Left cardiac atrium (tissue), 4 donors: Measurements from ENCODE around the gene PPP1R14B. TPM values are rescaled to one million over a fixed set of nuclear protein-coding genes. Genes with fewer than 3 reads are reported as not detected.

ENCODE experiments used
- ATAC-seq, 2 donors: fragments of 200-7000 bp; cut with Tn5 transposase; one replicate each; pipeline ENCODE4 v1.9.1; 2020; ENCODE audit warnings: mild to moderate bottlenecking in 2 of 2, moderate library complexity in 2 of 2
- DNase-seq: peaks from one replicate; pipeline ENCODE4 v3.0.0-alpha.2; 2020
- intact Hi-C, 2 donors: fragments of 100-400 bp; cut with DNase I; formaldehyde crosslinking; loops; one replicate each; pipeline versions ENCODE4 v1.14.1 to v1.15.1; 2022 to 2023
- total RNA-seq, 2 donors: library from RNA; stranded (reverse); fragmentation: NEBNext Ultra II Directional; extraction: Animal tissue kit (Norgen Biotek cat#: 25700); gene quantifications; one replicate each; pipeline ENCODE4 v1.2.1, GENCODE V29; 2021
- donor health status: DM: no; HTN: yes; CAD: no.
- donor health status: DM: no; HTN: yes; CAD: no; lungs with severe emphysema.
- donor health status: DM: yes; HTN: yes; CAD: no.
- donor health status: Dilated cardiomyopathy.

PPP1R14B gene
- total RNA-seq, 2 donors from 2014 or later = 122 to 135 TPM

- peak; percentile 45 to 54 for ATAC-seq
- intact Hi-C loops = loop anchor here in 1 of 2 donors (10.0 kb wide), 1 partner anchor 98 kb away; the partner anchor contains the start of genes CATSPERZ and ESRRA
- DNase-seq = peak; percentile 81
Observed at GRCh38 chr11:64206457-64207255, 40.1 kb downstream of the PPP1R14B start, which contains the start of gene FERMT3. Gene FERMT3, plus strand, starts transcription at chr11:64206721. Its CDS starts 644 bp downstream, at chr11:64207365.

GRCh38 chr11:64204464-64204989 is 42.2 kb downstream of the PPP1R14B start:
- ATAC-seq = peak; percentile 41 to 70
- peak; percentile 89 for DNase-seq
- intact Hi-C loops = loop anchor here (5.0 to 10.0 kb wide), 2 partner anchors 98 to 100 kb away; partner anchors contain the start of genes CATSPERZ (in 2 of the 2) and ESRRA (in 1 of the 2)

GRCh38 chr11:64204080-64204440 is 42.7 kb downstream of the PPP1R14B start:
- ATAC-seq = no peak
- intact Hi-C loops = loop anchor here (5.0 to 10.0 kb wide), 2 partner anchors 98 to 101 kb away; partner anchors contain the start of genes CATSPERZ (in 2 of the 2) and ESRRA (in 1 of the 2)

GRCh38 chr11:64203421-64204079 is 43.2 kb downstream of the PPP1R14B start:
- no peak for DNase-seq

More at GRCh38 chr11:64204080-64204440, 42.7 kb downstream of the PPP1R14B start:
- DNase-seq = no peak

GRCh38 chr11:64202992-64203391 is 43.8 kb downstream of the PPP1R14B start:
- no peak for ATAC-seq
- intact Hi-C loops = loop anchor here (5.0 to 10.0 kb wide), 2 partner anchors 99 to 102 kb away; partner anchors contain the start of genes CATSPERZ (in 2 of the 2) and ESRRA (in 1 of the 2)
- DNase-seq = no peak

More at GRCh38 chr11:64203421-64204079, 43.2 kb downstream of the PPP1R14B start:
- intact Hi-C loops = loop anchor here (5.0 to 10.0 kb wide), 2 partner anchors 99 to 101 kb away; partner anchors contain the start of genes CATSPERZ (in 2 of the 2) and ESRRA (in 1 of the 2)
- ATAC-seq = no peak

- intact Hi-C loops = loop anchor here (5.0 to 10.0 kb wide), 2 partner anchors 101 to 103 kb away; partner anchors contain the start of genes CATSPERZ (in 2 of the 2) and ESRRA (in 1 of the 2)
- DNase-seq = no peak
- no peak for ATAC-seq
Observed at GRCh38 chr11:64201543-64201942, 45.2 kb downstream of the PPP1R14B start.

- DNase-seq (no peak), ATAC-seq (no peak)
- intact Hi-C loops = no loop called here
Observed at GRCh38 chr11:64198511-64198910, 48.2 kb downstream of the PPP1R14B start.

- no peak for ATAC-seq
- DNase-seq = no peak
Observed at GRCh38 chr11:64196626-64197025, 50.1 kb downstream of the PPP1R14B start.

More at GRCh38 chr11:64196626-64197025, 50.1 kb downstream of the PPP1R14B start:
- intact Hi-C loops = no loop called here

Other genes starting within 250 kb of the PPP1R14B start
- gene FLRT1, start 211.0 kb downstream of the PPP1R14B start, total RNA-seq = 1 to 10 TPM; 1.3 to 1.6 TPM
- gene MACROD1, start 80.8 kb downstream of the PPP1R14B start, total RNA-seq = 10 to 100 TPM; 37.9 to 48.0 TPM
- 100 to 1,000 TPM; 102 to 125 TPM for gene STIP1, start 60.8 kb downstream of the PPP1R14B start, total RNA-seq
- 10 to 100 TPM; 23.8 to 25.8 TPM for gene FERMT3, start 40.2 kb downstream of the PPP1R14B start, total RNA-seq
- gene TRPT1, start 20.8 kb downstream of the PPP1R14B start, total RNA-seq = 10 to 100 TPM; 59.6 to 61.2 TPM
- gene NUDT22, start 20.7 kb downstream of the PPP1R14B start, total RNA-seq = 10 to 100 TPM; 58.8 to 82.0 TPM
- 10 to 100 TPM; 49.2 to 49.3 TPM for gene DNAJC4, start 16.4 kb downstream of the PPP1R14B start, total RNA-seq
- gene VEGFB, start 12.4 kb downstream of the PPP1R14B start, total RNA-seq = 100 to 1,000 TPM; 276 to 310 TPM
- gene FKBP2, start 5.8 kb downstream of the PPP1R14B start, total RNA-seq = 10 to 100 TPM; 63.9 to 66.9 TPM
- gene PLCB3, start 4.6 kb upstream of the PPP1R14B start, total RNA-seq = 10 to 100 TPM; 13.6 to 14.4 TPM
- 10 to 100 TPM; 68.9 to 96.3 TPM for gene BAD, start 37.7 kb upstream of the PPP1R14B start, total RNA-seq
- gene GPR137, start 38.9 kb upstream of the PPP1R14B start, total RNA-seq = 10 to 100 TPM; 31.6 to 32.6 TPM
- gene KCNK4, start 44.4 kb upstream of the PPP1R14B start, total RNA-seq = under 1 TPM in 1 of 2 donors, not detected in 1; 0.13 TPM
- under 1 TPM in 1 of 2 donors, not detected in 1; 0.32 TPM for gene CATSPERZ, start 53.4 kb upstream of the PPP1R14B start, total RNA-seq
- gene ESRRA, start 58.6 kb upstream of the PPP1R14B start, total RNA-seq = 100 to 1,000 TPM; 147 to 150 TPM
- 100 to 1,000 TPM in 1 of 2 donors, 10 to 100 TPM in 1; 94.1 to 101 TPM for gene TRMT112, start 70.6 kb upstream of the PPP1R14B start, total RNA-seq
- gene PRDX5, start 71.2 kb upstream of the PPP1R14B start, total RNA-seq = 100 to 1,000 TPM; 264 to 298 TPM
- gene CCDC88B, start 93.3 kb upstream of the PPP1R14B start, total RNA-seq = 10 to 100 TPM in 1 of 2 donors, 1 to 10 TPM in 1; 9.2 to 10.6 TPM
- 10 to 100 TPM; 18.1 to 20.1 TPM for gene RPS6KA4, start 112.2 kb upstream of the PPP1R14B start, total RNA-seq